GM18511 (cell line): Measurements from ENCODE around the gene MTA1.

Source experiments
- ATAC-seq: cut with Tn5 transposase; IDR thresholded peaks from one replicate; pipeline ENCODE4 v1.9.1; 2021; ENCODE audit warnings: mild to moderate bottlenecking, moderate library complexity; ENCODE audit not compliant: unreplicated experiment

MTA1 gene

DNA sequence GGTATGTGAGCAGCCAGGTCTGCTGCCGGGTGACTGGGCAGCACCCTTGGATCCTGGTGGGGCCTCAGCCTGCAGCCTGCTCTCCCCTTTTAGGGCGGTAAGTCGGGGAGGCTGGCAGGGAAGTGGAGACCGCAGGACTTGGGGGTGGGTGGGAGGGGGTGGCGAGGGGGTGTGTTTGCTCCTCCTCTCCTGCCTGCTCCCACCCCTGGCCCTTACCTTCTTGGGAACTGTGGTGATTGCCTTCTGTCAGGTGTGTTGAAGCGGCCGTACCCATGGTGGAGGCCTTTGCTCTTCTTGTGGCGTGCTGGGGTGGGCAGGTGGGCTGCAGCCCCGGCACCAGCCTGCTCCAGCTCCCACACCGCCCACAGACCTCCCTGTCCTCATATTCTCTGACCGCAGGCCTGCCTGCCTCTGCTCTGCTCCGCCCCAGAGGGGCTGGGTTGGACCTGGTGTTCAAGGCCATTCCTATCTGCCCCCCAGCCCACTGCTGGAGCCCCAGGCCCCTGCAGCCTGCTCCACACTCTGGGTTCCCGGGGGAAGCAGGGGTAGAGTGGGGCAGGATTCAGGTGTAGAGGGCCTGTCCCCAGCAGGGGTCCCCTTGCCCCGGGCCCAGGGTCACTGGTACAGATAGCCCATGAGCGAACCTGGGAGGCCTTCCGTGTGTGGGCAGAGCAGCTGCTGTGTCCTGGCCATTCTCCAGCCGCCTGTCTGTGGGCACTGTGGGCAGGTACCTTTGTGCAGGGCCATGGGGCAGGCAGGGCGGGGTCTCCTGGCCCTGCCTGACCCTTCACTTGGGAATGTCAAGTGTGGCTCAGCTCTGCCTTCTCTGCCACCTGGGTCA lies 76.6 kb downstream of the MTA1 start:
- ATAC-seq = no peak

- ATAC-seq = no peak
These were observed 77.4 kb downstream of the MTA1 start for GRCh38 chr14:105496831-105497591.

DNA sequence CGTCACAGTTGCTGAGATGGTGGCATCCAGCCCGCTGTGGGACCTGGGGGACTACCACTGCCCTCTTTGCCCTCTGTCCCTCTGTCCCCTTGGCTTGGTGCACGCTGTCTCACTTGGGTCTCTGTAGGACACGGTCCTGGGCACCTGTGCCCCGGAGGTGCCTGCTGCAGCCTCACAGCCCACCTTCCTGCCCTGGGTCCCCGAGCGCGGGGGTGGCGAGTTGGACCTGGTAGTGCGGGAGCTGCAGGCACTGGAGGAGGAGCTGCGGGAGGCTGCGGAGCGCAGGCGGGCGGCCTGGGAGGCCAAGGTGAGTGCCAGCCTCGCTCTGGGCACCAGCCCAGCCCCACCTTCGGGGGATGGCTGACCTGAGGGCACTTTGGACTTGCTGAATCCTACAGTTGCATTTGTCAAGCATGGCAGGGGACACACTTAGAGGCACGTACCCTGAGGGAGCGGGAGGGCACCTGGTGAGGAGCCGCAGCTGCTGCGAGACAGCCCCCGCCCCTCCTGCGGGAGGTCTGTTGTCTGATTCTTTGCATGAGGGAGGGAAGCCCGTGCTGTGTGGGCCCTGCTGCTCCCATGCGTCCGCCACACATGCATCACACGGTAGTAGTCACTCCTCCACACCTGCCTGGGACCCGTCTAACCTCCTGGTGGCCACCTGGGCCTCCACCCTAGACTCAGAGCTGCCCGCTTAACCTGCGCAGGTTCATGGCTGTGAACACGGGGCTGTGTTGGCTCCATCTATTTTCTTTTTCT lies 78.2 kb downstream of the MTA1 start:
- ATAC-seq = no peak

DNA sequence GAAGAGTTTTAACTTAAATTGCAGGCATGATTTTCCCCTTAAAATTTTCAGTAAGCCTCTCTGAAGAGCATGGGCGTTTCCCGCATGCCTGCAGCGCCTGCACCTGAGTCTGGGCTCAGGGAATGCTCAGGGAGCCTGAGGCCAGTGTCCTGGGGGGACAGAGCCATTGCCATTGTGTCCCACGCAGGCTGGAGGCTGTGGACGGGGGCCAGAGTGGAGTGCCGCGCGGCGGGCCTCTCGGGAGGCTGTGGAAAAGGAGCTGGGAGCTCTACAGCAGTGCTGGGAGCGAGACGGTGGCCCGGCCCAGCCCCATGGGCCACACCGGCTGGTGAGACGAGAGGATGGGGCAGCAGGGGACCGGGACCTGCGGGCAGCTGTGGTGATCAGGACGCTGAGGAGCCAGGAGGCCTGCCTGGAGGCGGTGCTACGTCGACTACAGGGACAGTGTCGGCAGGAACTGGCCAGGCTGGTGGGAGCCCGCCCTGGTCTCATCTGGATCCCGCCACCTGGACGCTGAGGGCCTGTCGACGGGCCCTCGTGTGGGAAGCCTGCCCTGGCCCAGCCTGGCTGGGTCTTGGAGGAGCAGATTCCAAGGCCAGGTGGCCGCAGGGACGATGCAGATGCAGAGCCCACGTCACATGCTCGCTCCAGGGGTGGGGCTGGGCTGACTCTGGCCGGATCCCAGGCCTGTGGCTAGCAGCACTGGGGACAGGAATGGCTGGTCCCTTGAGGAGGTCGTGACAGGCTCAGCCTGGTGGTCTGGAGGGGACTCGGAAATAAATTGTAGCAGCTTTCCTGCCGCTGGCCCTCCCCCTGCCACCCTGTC lies 79.0 kb downstream of the MTA1 start:
- no peak for ATAC-seq

DNA sequence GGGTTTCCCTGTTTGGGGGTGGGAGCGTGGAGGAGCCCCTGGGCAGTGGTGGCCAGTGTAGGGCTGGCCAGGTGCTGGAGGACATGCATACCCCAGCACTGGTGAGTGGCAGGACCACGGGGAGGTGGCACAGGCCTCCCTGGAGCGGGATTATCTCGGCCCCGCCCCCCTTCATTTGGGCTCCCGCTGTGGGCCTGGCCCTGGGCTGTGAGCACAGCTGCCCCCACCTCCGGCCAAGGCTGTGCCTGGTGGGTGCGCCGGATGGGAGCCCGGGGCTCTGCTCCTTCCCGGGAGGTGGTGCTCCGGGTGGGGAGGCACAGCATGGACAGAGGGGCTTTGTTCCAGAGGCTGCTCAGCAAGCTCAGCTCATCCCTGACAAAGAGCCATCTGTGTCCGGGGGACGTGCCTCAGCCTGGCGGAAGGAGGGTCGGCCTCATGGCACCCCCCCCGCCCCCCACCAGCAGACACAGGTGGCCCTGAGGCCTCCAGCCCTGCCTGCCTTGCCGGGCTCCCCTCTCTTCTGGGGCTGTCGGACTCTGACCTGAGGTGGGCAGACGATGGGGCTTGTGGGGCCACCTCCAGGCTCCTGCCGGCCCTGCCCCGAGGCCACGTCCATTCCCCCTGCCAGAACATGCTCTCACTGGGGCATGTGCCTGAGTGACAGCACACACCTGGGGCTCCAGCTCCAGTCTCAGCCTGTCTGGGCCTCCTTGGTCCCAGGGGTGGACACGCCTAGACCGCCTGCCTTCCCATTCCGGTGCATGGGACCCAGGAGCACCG lies 79.8 kb downstream of the MTA1 start:
- no peak for ATAC-seq

DNA sequence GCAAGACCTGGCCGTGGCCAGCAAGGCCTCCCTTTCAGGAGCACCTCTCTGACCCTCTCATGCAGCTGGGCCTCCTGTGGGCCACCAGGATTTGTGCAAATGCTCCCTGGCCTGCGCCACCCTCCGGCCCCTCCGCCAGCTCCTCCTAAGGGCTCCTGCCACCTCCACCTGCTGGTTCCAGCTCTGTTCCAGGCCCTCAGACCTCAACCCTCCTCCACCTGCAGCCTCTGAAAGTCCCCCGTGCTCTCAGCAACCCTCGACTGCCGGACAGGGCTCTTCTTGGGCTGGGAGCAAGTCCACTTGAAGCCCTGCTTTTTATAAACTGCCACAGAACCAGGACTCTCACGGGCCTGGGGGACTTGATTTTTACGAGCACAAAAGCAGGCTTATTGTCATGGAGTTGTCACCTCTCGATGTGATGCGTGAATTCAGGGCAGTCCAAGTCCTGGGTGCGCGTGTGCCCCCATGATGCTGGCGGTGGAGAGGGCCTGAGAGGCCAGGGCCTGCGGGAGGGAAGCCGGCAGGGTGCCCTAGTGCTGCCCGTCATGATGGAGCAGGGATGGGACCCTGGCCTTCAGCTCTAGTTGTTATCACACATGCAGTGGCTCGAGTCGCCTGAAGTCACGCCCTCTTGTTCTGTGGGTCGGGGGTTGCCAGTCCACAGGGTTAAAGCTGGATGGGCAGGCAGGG lies 80.6 kb downstream of the MTA1 start:
- no peak for ATAC-seq

GRCh38 chr14:105500726-105501101 lies 81.1 kb downstream of the MTA1 start:
- ATAC-seq = no peak

- no peak for ATAC-seq
These were observed 82.1 kb downstream of the MTA1 start for GRCh38 chr14:105501504-105502291.

- no peak for ATAC-seq
These were observed 83.0 kb downstream of the MTA1 start for GRCh38 chr14:105502446-105503295.

DNA sequence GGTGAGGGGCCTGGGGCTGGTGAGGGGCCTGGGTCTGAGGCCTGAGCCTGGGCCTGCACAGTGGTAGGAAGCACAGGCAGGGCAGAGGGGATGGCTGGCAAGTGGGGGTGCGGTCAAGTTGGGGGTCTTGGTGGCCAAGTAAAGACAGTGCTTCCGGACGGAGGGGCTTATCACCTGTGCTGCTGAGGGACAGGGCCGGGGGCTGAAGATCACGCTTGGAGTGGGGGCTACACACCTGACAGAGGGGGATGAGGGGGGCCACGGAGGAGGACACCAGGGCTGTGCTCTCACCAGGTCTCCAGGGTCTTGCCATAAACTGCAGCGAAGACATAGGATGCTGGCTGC lies 83.6 kb downstream of the MTA1 start:
- ATAC-seq = no peak

GRCh38 chr14:105503935-105504692 lies 84.5 kb downstream of the MTA1 start:
- no peak for ATAC-seq

GRCh38 chr14:105505101-105505500 lies 85.5 kb downstream of the MTA1 start:
- ATAC-seq = no peak

DNA sequence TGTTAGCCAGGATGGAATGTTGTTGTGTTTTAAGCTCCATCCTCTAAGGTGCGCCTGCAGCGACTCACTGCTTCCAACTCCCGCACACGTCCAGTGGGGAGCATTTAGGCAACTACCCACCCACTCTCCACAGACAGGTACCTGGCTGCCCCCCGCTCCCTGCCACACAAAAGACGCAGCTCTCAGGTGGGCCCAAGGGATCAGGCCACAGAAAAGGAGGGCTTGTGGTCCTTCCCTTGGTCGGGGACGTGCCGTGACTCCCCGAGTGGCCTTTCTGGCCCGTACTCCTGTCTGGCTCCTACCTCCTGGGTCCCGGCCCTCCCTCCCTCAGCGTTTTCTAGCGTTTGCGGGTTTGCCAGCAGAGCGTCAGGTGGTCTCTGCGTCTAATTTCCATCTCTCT lies 87.6 kb downstream of the MTA1 start:
- ATAC-seq = no peak

GRCh38 chr14:105508069-105508468 lies 88.4 kb downstream of the MTA1 start:
- no peak for ATAC-seq

DNA sequence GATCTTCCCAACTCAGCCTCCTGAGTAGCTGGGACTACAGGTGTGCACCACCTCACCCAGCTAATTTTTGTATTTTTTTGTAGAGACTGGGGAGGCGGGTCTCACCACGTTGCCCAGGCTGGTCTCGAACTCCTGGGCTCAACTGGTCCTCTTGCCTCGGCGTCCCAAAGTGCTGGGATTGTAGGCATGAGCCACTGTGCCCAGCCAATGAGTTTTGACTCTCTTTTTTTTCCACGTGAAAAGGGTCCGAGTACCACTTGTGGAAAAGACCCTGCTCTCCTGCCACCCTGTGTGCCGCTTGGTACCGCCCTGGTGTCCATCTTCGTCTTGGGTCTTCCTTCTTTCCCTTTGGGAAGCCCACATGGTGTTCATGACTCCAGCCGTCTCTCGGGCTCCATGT lies 89.0 kb downstream of the MTA1 start:
- ATAC-seq = no peak

DNA sequence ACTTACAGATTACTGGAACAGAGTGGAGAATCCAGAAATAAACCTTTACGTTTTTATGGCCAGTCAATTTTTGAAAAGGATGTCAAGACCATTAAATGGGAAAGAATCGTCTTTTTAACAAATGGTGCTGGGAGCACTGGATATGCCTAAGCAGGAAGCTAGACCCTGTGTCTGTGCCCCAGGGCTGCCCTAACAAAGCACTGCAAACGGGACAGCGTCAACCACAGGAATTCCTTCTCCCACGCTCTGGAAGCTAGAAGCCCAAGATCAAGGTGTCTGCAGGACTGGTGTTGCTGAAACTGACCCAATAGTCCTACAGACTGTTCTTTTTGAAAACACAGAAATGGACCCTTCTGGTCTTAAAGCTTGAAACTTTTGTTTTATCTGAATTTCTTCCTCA lies 97.5 kb downstream of the MTA1 start:
- ATAC-seq = no peak
